Renal pelvis (tissue), 4 donors: ENCODE measurements around the gene KRT15. TPM values are rescaled to one million over a fixed set of nuclear protein-coding genes. Genes with fewer than 3 reads are reported as not detected.

ENCODE experiments used
- DNase-seq: peaks from one replicate; pipeline ENCODE4 v3.0.0-alpha.2; 2013
- polyA plus RNA-seq, 3 donors: library from polyadenylated mRNA; unstranded; fragments of 120-200 nt; gene quantifications; one replicate each; pipeline ENCODE4 v1.2.1, GENCODE V29; 2013; ENCODE audit not compliant: insufficient read length in 3 of 3

KRT15 gene
- polyA plus RNA-seq, 3 donors, result 1.3 to 3.1 (median 2.9) TPM

- no peak for DNase-seq
These were observed 34.5 kb downstream of the KRT15 start for GRCh38 chr17:41483991-41484826.

DNA sequence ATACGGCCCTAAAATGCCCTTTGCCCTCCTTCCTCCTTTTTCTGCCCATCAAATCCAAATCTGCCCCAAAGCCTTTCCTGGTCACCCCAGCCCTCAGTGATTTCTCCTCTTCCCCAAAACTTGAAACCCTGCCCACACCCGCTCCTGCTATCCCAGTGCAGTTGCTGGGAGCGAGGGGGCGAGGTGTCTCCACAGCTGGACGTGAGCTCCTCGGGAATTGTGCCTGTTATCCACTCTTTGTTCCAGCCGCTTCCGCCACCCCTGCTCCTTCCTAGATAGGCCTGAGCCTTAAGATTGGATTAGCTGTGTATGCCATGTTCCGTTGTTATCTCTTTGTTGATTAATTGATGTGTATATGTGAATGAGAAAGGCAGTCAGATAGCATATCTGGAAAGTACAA lies 35.2 kb downstream of the KRT15 start:
- no peak for DNase-seq

GRCh38 chr17:41481036-41481435 lies 37.7 kb downstream of the KRT15 start, which contains the start of gene KRT35:
KRT35 (minus strand) TSS chr17:41481151; CDS start chr17:41481097, 54 bp downstream.
- DNase-seq, result peak; percentile 29

GRCh38 chr17:41480581-41480980 lies 38.1 kb downstream of the KRT15 start:
- DNase-seq, result no peak

- no peak for DNase-seq
These were observed 38.6 kb downstream of the KRT15 start for GRCh38 chr17:41480136-41480535.

DNA sequence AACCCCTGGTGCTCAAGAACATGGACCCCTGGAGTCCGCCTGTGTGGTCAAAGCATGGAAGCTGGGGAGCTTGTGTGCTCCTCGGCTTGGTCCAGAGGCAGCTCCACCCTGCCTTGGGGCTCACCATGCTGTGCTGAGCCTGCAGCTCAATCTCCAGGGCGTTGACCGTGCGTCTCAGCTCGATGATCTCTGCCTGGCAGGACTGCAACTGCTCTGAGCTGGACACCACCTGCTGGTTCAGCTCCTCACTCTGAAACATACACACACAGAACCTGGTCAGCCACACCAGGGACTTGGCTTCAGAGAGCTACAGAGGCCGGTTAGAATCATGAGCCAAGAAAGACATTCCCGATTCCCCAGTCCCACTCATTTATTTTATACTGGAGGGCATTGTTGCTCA lies 40.5 kb downstream of the KRT15 start:
- DNase-seq, result no peak

GRCh38 chr17:41476866-41477815 lies 41.5 kb downstream of the KRT15 start:
- no peak for DNase-seq

- no peak for DNase-seq
These were observed 43.3 kb downstream of the KRT15 start for GRCh38 chr17:41475421-41475820.

DNA sequence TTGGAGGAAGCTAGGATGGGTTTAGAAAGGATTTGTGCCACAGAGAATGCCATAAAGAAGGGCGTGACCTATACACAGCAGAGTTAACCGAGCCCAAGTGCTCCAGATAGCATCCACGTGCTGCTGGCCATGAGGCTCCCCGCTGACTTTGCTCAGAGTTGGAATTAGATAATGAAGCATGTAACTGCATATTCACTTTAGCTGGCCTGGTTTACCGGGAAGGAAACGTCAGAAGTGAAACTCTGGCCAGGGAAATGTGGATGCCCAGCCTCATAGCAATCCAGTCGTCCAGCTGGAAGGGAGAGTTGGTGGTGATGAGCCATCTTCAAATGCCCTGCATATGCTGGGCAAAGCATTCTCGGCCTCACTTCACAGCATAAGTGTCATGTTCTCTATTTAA lies 43.8 kb downstream of the KRT15 start:
- DNase-seq, result no peak

- DNase-seq, result no peak
These were observed 50.3 kb downstream of the KRT15 start for GRCh38 chr17:41468346-41468745.

GRCh38 chr17:41467561-41467960 lies 51.1 kb downstream of the KRT15 start:
- DNase-seq, result no peak

- no peak for DNase-seq
These were observed 51.7 kb downstream of the KRT15 start, which contains the start of gene KRT32 for GRCh38 chr17:41466988-41467387. KRT32 (minus strand) TSS chr17:41467386; CDS start chr17:41467325, 61 bp downstream.

- no peak for DNase-seq
These were observed 54.0 kb downstream of the KRT15 start for GRCh38 chr17:41464682-41465081.

DNA sequence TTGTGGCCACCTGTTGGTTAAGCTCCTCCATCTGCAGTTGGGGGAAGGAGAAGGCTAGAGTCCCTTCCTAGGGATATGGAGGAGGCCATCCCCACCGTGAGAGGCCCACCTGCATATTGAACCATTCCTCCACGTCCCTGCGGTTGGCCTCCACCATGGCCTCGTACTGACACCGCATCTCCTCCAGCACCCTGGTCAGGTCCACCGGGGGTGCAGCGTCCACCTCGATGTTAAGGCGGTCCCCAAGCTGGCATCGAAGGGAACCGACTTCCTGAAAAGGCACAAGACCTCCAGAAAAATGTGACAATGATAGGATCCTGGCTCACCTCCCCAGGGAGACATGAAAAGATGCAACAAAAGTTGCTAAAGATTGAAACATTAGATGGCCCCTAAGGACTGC lies 54.5 kb downstream of the KRT15 start:
- no peak for DNase-seq

DNA sequence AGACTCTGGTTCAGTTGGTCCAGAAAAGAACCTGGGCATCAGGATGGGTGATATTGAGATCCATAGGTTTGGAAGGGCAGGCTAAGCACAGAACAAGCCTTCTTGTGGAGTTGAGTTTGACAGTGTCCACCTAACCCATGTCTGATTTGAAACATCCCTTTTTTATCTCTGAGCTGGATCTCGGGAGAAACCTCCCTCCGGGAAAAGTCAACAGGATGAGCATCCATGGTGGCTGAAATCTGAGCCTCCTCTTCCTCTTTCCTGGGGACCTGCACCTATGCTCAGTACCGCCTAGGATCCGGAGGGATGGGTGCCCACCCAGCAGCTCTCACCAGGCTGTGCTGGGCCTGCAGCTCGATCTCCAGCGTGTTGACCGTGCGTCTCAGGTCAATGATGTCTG lies 54.9 kb downstream of the KRT15 start:
- DNase-seq, result no peak

Other genes with a start within 250 kb of the KRT15 start
- gene KRTAP9-7, start 243.2 kb downstream of the KRT15 start, polyA plus RNA-seq, result not detected
- not detected for gene KRTAP29-1, start 216.0 kb downstream of the KRT15 start, polyA plus RNA-seq
- not detected for gene KRTAP16-1, start 209.6 kb downstream of the KRT15 start, polyA plus RNA-seq
- gene KRTAP17-1, start 203.2 kb downstream of the KRT15 start, polyA plus RNA-seq, result not detected
- gene KRT33A, start 168.1 kb downstream of the KRT15 start, polyA plus RNA-seq, result under 1 TPM in 1 of 3 donors, not detected in 2; 0.18 TPM
- not detected for gene KRT33B, start 149.1 kb downstream of the KRT15 start, polyA plus RNA-seq
- gene KRT34, start 136.6 kb downstream of the KRT15 start, polyA plus RNA-seq, result not detected
- gene KRT31, start 121.3 kb downstream of the KRT15 start, polyA plus RNA-seq, result not detected
- not detected for gene KRT37, start 94.3 kb downstream of the KRT15 start, polyA plus RNA-seq
- gene KRT38, start 77.9 kb downstream of the KRT15 start, polyA plus RNA-seq, result not detected
- gene KRT32, start 51.5 kb downstream of the KRT15 start, polyA plus RNA-seq, result not detected
- gene KRT35, start 37.7 kb downstream of the KRT15 start, polyA plus RNA-seq, result under 1 TPM in 1 of 3 donors, not detected in 2; 0.04 TPM
- not detected for gene KRT36, start 29.0 kb downstream of the KRT15 start, polyA plus RNA-seq
- gene KRT13, start 13.3 kb downstream of the KRT15 start, polyA plus RNA-seq, result 1 to 10 TPM in 2 of 3 donors, under 1 TPM in 1; 0.47 to 2.8 (median 1.4) TPM
- 100 to 1,000 TPM; 210 to 238 (median 223) TPM for gene KRT19, start 9.4 kb upstream of the KRT15 start, polyA plus RNA-seq
- gene KRT9, start 53.2 kb upstream of the KRT15 start, polyA plus RNA-seq, result not detected
- under 1 TPM in 2 of 3 donors, not detected in 1; 0.31 to 0.36 TPM for gene KRT14, start 68.0 kb upstream of the KRT15 start, polyA plus RNA-seq
- not detected for gene KRT16, start 93.9 kb upstream of the KRT15 start, polyA plus RNA-seq
- 1 to 10 TPM; 1.6 to 4.8 (median 2.0) TPM for gene KRT17, start 105.7 kb upstream of the KRT15 start, polyA plus RNA-seq
- gene EIF1, start 170.0 kb upstream of the KRT15 start, polyA plus RNA-seq, result 100 to 1,000 TPM; 651 to 702 (median 684) TPM
- not detected for gene GAST, start 193.4 kb upstream of the KRT15 start, polyA plus RNA-seq
- gene HAP1, start 215.8 kb upstream of the KRT15 start, polyA plus RNA-seq, result 1 to 10 TPM; 1.2 to 1.5 (median 1.3) TPM